Hepatocyte (in vitro differentiated cells): Measurements from ENCODE around the gene XPNPEP2. TPM values are rescaled to one million over a fixed set of nuclear protein-coding genes. Genes with fewer than 3 reads are reported as not detected.

ENCODE experiments used
- DNase-seq: peaks from one replicate; pipeline ENCODE4 v3.0.0-alpha.2; 2016; ENCODE audit warnings: low spot score
- H2AFZ ChIP-seq: fragments of 200-600 bp; sonication (generic); 2 replicates; pipeline ENCODE4 v1.6.0; 2016; ENCODE audit warnings: antibody characterized with exemption, mild to moderate bottlenecking
- H3K27ac ChIP-seq: fragments of 200-600 bp; sonication (generic); 2 replicates; pipeline ENCODE4 v1.5.1; 2016; ENCODE audit warnings: mild to moderate bottlenecking
- H3K27me3 ChIP-seq: fragments of 200-600 bp; sonication (generic); 2 replicates; pipeline ENCODE4 v1.6.1; 2016
- H3K36me3 ChIP-seq: fragments of 200-600 bp; sonication (generic); replicated peaks from 2 replicates; pipeline ENCODE4 v1.5.1; 2016; ENCODE audit warnings: low read depth; ENCODE audit not compliant: insufficient read depth
- H3K4me1 ChIP-seq: fragments of 200-600 bp; sonication (generic); 2 replicates; pipeline ENCODE4 v1.5.1; 2016; ENCODE audit warnings: mild to moderate bottlenecking, moderate library complexity; ENCODE audit not compliant: insufficient read depth
- H3K4me2 ChIP-seq: fragments of 200-600 bp; sonication (generic); 2 replicates; pipeline ENCODE4 v1.6.0; 2016
- H3K4me3 ChIP-seq: fragments of 200-600 bp; sonication (generic); 2 replicates; pipeline ENCODE4 v1.5.1; 2016; ENCODE audit warnings: mild to moderate bottlenecking
- H3K79me2 ChIP-seq: fragments of 200-600 bp; sonication (generic); 2 replicates; pipeline ENCODE4 v1.6.0; 2017; ENCODE audit warnings: mild to moderate bottlenecking
- H3K9me2 ChIP-seq: fragments of 200-600 bp; sonication (generic); replicated peaks from 2 replicates; pipeline ENCODE4 v1.6.0; 2017; ENCODE audit warnings: mild to moderate bottlenecking; ENCODE audit not compliant: insufficient read depth
- H3K9me3 ChIP-seq: fragments of 200-600 bp; sonication (generic); 2 replicates; pipeline ENCODE4 v1.5.1; 2016; ENCODE audit warnings: low read depth, mild to moderate bottlenecking
- H4K20me1 ChIP-seq: fragments of 200-600 bp; sonication (generic); 2 replicates; pipeline ENCODE4 v1.6.0; 2016; ENCODE audit warnings: mild to moderate bottlenecking; ENCODE audit not compliant: insufficient read depth, poor library complexity, severe bottlenecking
- EZH2 ChIP-seq: fragments of 200-600 bp; sonication (generic); IDR thresholded peaks from 2 replicates; pipeline ENCODE4 v1.6.1; 2016; ENCODE audit warnings: antibody characterized with exemption, mild to moderate bottlenecking, borderline replicate concordance
- EZH2phosphoT487 ChIP-seq: fragments of 200-600 bp; sonication (generic); IDR thresholded peaks from one replicate; pipeline ENCODE4 v1.6.1; 2018; ENCODE audit warnings: antibody characterized with exemption, mild to moderate bottlenecking, low read depth, moderate library complexity; ENCODE audit not compliant: unreplicated experiment, severe bottlenecking
- WGBS: methylation state at CpG from one replicate; pipeline ENCODE4 v1.1.6; 2016; ENCODE audit warnings: low lambda C conversion rate; ENCODE audit errors: missing lambda C conversion rate; 5-methylcytosine and 5-hydroxymethylcytosine counted together
- polyA plus RNA-seq: library from polyadenylated mRNA; unstranded; fragments of >200 nt; fragmentation: Nextera tagmentation; extraction: Ambion mirVana; gene quantifications from 2 replicates; pipeline ENCODE4 v1.2.1, GENCODE V29; 2016
- total RNA-seq: library from RNA; depleted of rRNA; stranded (reverse); fragments of >200 nt; gene quantifications from 2 replicates; pipeline ENCODE4 v1.2.3, GENCODE V29; 2014
- TF ChIP-seq, protein P1 (sequence below): fragments of 200-600 bp; sonication (generic); IDR thresholded peaks from 2 replicates; pipeline ENCODE4 v1.5.1; 2016; ENCODE audit warnings: antibody characterized with exemption, mild to moderate bottlenecking; ENCODE audit not compliant: poor library complexity

The XPNPEP2 gene
- total and polyA plus RNA-seq, 2 experiments from 2014 or later, result 21.9 to 23.1 TPM

DNA sequence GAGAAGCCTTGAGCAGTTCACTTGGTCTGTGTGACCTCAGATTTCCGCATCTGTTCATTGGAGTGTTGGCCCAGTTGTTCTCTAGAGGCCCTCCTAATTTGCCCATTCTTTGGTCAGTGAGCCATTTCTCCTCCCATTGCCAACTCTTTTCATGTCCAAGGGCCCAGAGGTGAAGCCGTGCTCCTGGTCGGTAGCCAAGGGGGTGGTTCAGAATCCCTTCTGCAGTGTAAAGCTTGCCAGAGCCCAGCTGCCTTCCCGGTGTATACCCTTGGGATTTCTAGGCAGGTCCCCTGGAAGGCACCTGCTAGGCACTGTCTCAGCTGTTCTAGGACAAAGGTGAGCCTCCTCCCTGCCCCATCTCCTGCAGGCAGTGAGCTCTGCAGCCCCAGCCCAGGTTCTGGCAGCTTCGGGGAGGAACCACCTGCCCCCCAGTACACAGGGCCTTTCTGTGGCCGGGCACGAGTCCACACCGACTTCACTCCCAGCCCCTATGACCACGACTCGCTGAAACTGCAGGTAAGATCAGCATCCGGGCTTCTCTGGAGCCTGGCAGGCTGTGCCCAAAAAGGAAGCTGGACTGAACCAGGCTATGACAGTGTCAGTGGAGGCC is 53.3 kb downstream of the XPNPEP2 start:
- TF ChIP-seq EZH2 (no peak), EZH2phosphoT487 (no peak)
- TF ChIP-seq, protein P1, sequence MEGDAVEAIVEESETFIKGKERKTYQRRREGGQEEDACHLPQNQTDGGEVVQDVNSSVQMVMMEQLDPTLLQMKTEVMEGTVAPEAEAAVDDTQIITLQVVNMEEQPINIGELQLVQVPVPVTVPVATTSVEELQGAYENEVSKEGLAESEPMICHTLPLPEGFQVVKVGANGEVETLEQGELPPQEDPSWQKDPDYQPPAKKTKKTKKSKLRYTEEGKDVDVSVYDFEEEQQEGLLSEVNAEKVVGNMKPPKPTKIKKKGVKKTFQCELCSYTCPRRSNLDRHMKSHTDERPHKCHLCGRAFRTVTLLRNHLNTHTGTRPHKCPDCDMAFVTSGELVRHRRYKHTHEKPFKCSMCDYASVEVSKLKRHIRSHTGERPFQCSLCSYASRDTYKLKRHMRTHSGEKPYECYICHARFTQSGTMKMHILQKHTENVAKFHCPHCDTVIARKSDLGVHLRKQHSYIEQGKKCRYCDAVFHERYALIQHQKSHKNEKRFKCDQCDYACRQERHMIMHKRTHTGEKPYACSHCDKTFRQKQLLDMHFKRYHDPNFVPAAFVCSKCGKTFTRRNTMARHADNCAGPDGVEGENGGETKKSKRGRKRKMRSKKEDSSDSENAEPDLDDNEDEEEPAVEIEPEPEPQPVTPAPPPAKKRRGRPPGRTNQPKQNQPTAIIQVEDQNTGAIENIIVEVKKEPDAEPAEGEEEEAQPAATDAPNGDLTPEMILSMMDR, result no peak
- Histone ChIP-seq H3K4me1 (no peaks in the 10 kb centered on the region), H3K27me3 (no peaks in the 10 kb centered on the region), H3K9me3 (no peaks in the 10 kb centered on the region), H3K9me2 (no peaks in the 10 kb centered on the region), H3K4me2 (no peak overlapping the region), H3K4me3 (no peak overlapping the region), H4K20me1 (no peaks in the 10 kb centered on the region), H3K36me3 (no peaks in the 10 kb centered on the region), H3K27ac (no peak overlapping the region), H3K79me2 (no peaks in the 10 kb centered on the region), H2AFZ (no peak overlapping the region)
- WGBS, result 91% methylated on average over 11 of the region's 11 CpGs
- DNase-seq, result no peak

GRCh38 chrX:129792586-129793291 is 54.0 kb downstream of the XPNPEP2 start:
- Histone ChIP-seq H4K20me1 (no peaks in the 10 kb centered on the region), H3K4me1 (no peaks in the 10 kb centered on the region), H3K27me3 (no peaks in the 10 kb centered on the region), H3K4me2 (no peak overlapping the region), H3K79me2 (no peaks in the 10 kb centered on the region), H2AFZ (no peak overlapping the region), H3K9me2 (no peaks in the 10 kb centered on the region), H3K27ac (no peak overlapping the region), H3K4me3 (no peak overlapping the region), H3K9me3 (no peaks in the 10 kb centered on the region), H3K36me3 (no peaks in the 10 kb centered on the region)
- no peak for DNase-seq
- TF ChIP-seq EZH2, result no peak
- no peak for TF ChIP-seq EZH2phosphoT487
- TF ChIP-seq, protein P1, result no peak
- WGBS, result 93% methylated on average over 18 of the region's 18 CpGs

GRCh38 chrX:129793604-129794191 is 54.9 kb downstream of the XPNPEP2 start:
- no peaks in the 10 kb centered on the region for H3K27me3 ChIP-seq
- 85% methylated on average over 20 of the region's 20 CpGs for WGBS
- no peak overlapping the region for H3K27ac ChIP-seq
- no peak for TF ChIP-seq EZH2
- TF ChIP-seq, protein P1, result no peak
- no peak for TF ChIP-seq EZH2phosphoT487
- no peak for DNase-seq
- H3K36me3 ChIP-seq, result no peaks in the 10 kb centered on the region
- no peaks in the 10 kb centered on the region for H4K20me1 ChIP-seq
- H3K4me3 ChIP-seq, result no peak overlapping the region
- H3K9me3 ChIP-seq, result no peaks in the 10 kb centered on the region
- H3K79me2 ChIP-seq, result no peaks in the 10 kb centered on the region
- H2AFZ ChIP-seq, result no peak overlapping the region
- H3K4me2 ChIP-seq, result no peak overlapping the region
- no peaks in the 10 kb centered on the region for H3K4me1 ChIP-seq
- no peaks in the 10 kb centered on the region for H3K9me2 ChIP-seq
